T-helper 1 cell treated with Interleukin-12 subunit alpha and Interleukin-12 subunit beta and Interleukin-4 antibody, amounts not matched to agents 30 μg/mL and 1 μg/mL, for 36 hours (primary cell): Measurements from ENCODE around the gene LAIR1.

Experiments used
- H3K27ac Mint-ChIP-seq: one replicate; pipeline ENCODE4 v1.8.0; 2021; ENCODE audit warnings: mild to moderate bottlenecking, mixed read lengths
- H3K27me3 Mint-ChIP-seq: one replicate; pipeline ENCODE4 v1.8.0; 2021; ENCODE audit warnings: low read depth, mixed read lengths
- H3K36me3 Mint-ChIP-seq: one replicate; pipeline ENCODE4 v1.8.0; 2021; ENCODE audit warnings: low read depth, mixed read lengths
- H3K4me1 Mint-ChIP-seq: one replicate; pipeline ENCODE4 v1.8.0; 2021; ENCODE audit warnings: low read depth, mixed read lengths
- H3K4me3 Mint-ChIP-seq: one replicate; pipeline ENCODE4 v1.8.0; 2021; ENCODE audit warnings: mild to moderate bottlenecking, moderate library complexity, mixed read lengths
- H3K9me3 Mint-ChIP-seq: one replicate; pipeline ENCODE4 v1.8.0; 2021; ENCODE audit warnings: mixed read lengths

LAIR1 gene

DNA sequence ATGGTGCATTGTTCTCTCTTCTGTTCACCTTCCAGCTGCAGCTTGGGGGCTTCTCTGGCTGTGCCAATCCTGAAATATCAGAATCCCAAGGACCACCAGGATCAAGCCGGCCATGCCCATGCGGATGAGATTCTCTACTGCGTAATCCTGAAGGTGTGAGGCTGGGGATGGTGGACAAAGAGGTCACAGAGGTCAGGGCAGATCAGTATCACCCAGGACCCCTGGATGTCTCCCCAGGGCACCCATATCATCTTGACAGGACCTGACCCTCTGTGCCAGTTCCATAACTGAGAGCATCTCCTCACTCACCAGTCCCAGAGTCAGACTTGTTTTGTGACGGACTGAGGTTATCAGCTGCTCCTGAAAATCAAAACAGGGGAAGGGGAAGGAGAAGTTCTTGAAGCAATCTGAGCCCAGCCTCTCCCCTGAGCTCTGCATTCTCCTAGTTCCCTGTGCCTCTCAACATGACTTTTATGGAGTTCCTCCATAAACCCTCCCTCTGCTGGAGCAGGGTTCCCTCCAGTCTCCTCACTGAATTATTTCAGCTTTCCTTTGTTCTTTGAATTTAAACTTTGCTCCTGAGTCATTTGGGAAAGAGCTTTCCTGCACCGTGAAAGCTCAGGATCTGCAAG lies 57.2 kb downstream of the LAIR1 start:
- H3K27me3 Mint-ChIP-seq, result no peaks in the 10 kb centered on the region
- H3K27ac Mint-ChIP-seq, result no peak overlapping the region
- no peaks in the 10 kb centered on the region for H3K36me3 Mint-ChIP-seq
- peaks cover 12% of the 10 kb centered on the region for H3K4me1 Mint-ChIP-seq
- no peaks in the 10 kb centered on the region for H3K9me3 Mint-ChIP-seq
- H3K4me3 Mint-ChIP-seq, result no peak overlapping the region

DNA sequence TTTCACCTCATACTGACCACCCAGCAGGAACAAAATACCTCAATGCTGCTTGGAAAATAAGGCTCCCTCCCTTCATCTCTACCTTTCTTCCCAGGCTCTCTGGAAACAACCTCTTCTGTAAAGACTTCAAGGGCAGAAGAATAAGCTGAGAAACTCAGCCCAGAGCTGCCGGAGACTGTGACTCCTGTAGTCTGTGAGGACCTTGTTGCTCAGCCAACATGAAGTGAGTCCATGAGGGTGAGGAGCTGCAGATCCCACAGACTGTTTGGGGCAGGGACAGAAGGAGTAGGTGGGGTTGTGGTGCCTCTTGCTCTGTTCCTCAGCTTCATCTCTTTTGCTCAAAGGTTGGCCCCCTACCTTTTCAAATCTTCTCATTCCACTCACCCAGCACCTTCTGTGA lies 59.6 kb downstream of the LAIR1 start:
- peaks cover 3% of the 10 kb centered on the region for H3K27me3 Mint-ChIP-seq
- no peak overlapping the region for H3K4me3 Mint-ChIP-seq
- H3K27ac Mint-ChIP-seq, result no peak overlapping the region
- H3K9me3 Mint-ChIP-seq, result no peaks in the 10 kb centered on the region
- H3K36me3 Mint-ChIP-seq, result no peaks in the 10 kb centered on the region
- H3K4me1 Mint-ChIP-seq, result peaks cover 12% of the 10 kb centered on the region

DNA sequence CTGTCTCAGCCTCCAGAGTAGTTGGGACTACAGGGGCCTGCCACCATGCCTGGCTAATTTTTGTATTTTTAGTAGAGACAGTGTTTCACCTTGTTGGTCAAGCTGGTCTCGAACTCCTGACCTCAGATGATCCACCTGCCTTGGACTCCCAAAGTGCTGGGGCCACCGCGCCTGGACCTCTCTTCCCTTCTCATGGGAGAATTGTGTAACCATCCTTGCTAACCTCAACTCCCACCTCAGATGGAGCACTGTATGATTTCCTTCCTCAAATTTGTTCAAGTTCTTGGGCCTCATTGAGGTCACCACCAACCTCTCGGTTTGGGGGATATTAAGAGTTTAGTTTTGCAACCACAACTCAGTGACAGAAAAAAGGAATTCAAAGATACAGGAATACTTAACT lies 62.5 kb downstream of the LAIR1 start:
- H3K4me3 Mint-ChIP-seq, result no peak overlapping the region
- H3K9me3 Mint-ChIP-seq, result no peaks in the 10 kb centered on the region
- H3K4me1 Mint-ChIP-seq, result peaks cover 12% of the 10 kb centered on the region

More for the DNA sequence above, 62.5 kb downstream of the LAIR1 start:
- H3K27me3 Mint-ChIP-seq, result peaks cover 3% of the 10 kb centered on the region
- H3K36me3 Mint-ChIP-seq, result no peaks in the 10 kb centered on the region
- H3K27ac Mint-ChIP-seq, result no peak overlapping the region
